Spleen (tissue), 13 donors: ENCODE results near the gene AAR2. TPM values are rescaled to one million over a fixed set of nuclear protein-coding genes. Genes with fewer than 3 reads are reported as not detected.
A peak's percentile ranks its signal among the peaks of the same experiment; 100 is the strongest.

Source experiments
- DNase-seq: peaks from one replicate; pipeline ENCODE4 v3.0.0-alpha.2; 2020
- H3K27ac ChIP-seq, 8 donors: fragments of 200-600 bp; sonication (generic) in 7 of 8; 1 replicate in 4 of 8; 2 replicates in 4 of 8; pipeline versions ENCODE4 v1.5.0 to v1.8.0; 2016 to 2021; ENCODE audit warnings: inconsistent platforms in 4 of 8, mild to moderate bottlenecking in 4 of 8, moderate library complexity in 1 of 8
- H3K27me3 ChIP-seq, 7 donors: fragments of 200-600 bp; sonication (generic) in 6 of 7; replicated peaks in 1 of 7; 1 replicate in 4 of 7; 2 replicates in 3 of 7; pipeline versions ENCODE4 v1.5.0 to v1.8.0; 2016 to 2021; ENCODE audit warnings: inconsistent platforms in 3 of 7, mild to moderate bottlenecking in 1 of 7
- H3K36me3 ChIP-seq, 6 donors: fragments of 200-600 bp; sonication (generic) in 5 of 6; 1 replicate in 4 of 6; 2 replicates in 2 of 6; pipeline versions ENCODE4 v1.5.0 to v1.8.0; 2016 to 2021; ENCODE audit warnings: inconsistent platforms in 2 of 6
- H3K4me1 ChIP-seq, 6 donors: fragments of 200-600 bp; sonication (generic) in 5 of 6; 1 replicate in 3 of 6; 2 replicates in 3 of 6; pipeline versions ENCODE4 v1.5.0 to v1.8.0; 2016 to 2021; ENCODE audit warnings: inconsistent platforms in 3 of 6
- H3K4me3 ChIP-seq, 8 donors: fragments of 200-600 bp; sonication (generic) in 7 of 8; 1 replicate in 4 of 8; 2 replicates in 4 of 8; pipeline versions ENCODE4 v1.5.0 to v1.8.0; 2016 to 2021; ENCODE audit warnings: inconsistent platforms in 4 of 8, mild to moderate bottlenecking in 4 of 8, moderate library complexity in 2 of 8
- H3K9me3 ChIP-seq, 8 donors: fragments of 200-600 bp; sonication (generic) in 7 of 8; 1 replicate in 4 of 8; 2 replicates in 4 of 8; pipeline versions ENCODE4 v1.5.0 to v1.8.0; 2016 to 2021; ENCODE audit warnings: inconsistent platforms in 4 of 8
- CTCF ChIP-seq, 11 experiments: fragments of 200-600 bp in 7 of 11; fragments of 450-650 bp in 4 of 11; sonication (generic) in 4 of 11; IDR thresholded peaks in 8 of 11; conservative IDR thresholded peaks in 3 of 11; 1 replicate in 7 of 11; 2 replicates in 4 of 11; pipeline versions ENCODE4 v1.4.0 to v1.8.0; 2016 to 2021; ENCODE audit warnings: antibody characterized with exemption in 11 of 11, inconsistent platforms in 4 of 11, mild to moderate bottlenecking in 1 of 11
- POLR2A ChIP-seq, 3 donors: fragments of 450-650 bp; IDR thresholded peaks; one replicate each; pipeline ENCODE4 v1.5.1; 2017; ENCODE audit warnings: antibody characterized with exemption in 3 of 3, mild to moderate bottlenecking in 1 of 3
- POLR2AphosphoS5 ChIP-seq, 3 donors: sonication (generic); formaldehyde crosslinking; IDR thresholded peaks; one replicate each; pipeline ENCODE4 v1.5.1; 2017; ENCODE audit warnings: antibody characterized with exemption in 3 of 3
- WGBS, 5 donors: extraction: QIAGEN DNeasy Blood & Tissue Kit in 3 of 5; methylation state at CpG; one replicate each; pipeline versions ENCODE4 v1.1.5 to v1.1.7; 2013 to 2018; 5-methylcytosine and 5-hydroxymethylcytosine counted together
- intact Hi-C: fragments of 100-400 bp; cut with DNase I; formaldehyde crosslinking; loops from one replicate; pipeline ENCODE4 v1.15.0; 2023; ENCODE audit warnings: low total_unique reads
- long read RNA-seq, 2 donors: transcript quantifications; one replicate each; lab custom pipeline, GENCODE V29; 2026
- polyA plus RNA-seq, 3 donors: library from polyadenylated mRNA; stranded (reverse); fragments of 200-250 nt; gene quantifications; one replicate each; pipeline ENCODE4 v1.2.1, GENCODE V29; 2013
- total RNA-seq, 7 donors: library from RNA; depleted of rRNA in 3 of 7; stranded (reverse); fragments of >200 nt in 3 of 7; fragmentation: NEBNext Ultra II Directional in 4 of 7; extraction: Animal tissue kit (Norgen Biotek cat#: 25700) in 4 of 7; gene quantifications; one replicate each; pipeline versions ENCODE4 v1.1.0 to v1.2.1, GENCODE V29; 2016 to 2021
- donor health status: healthy with polysubstance abuse.
- donor health status: DM: no; HTN: no; CAD: no; lungs with moderate emphysema.
- donor health status: DM: no; HTN: no; CAD: no.
- donor health status: Bipolar disorder and iron deficiency.
- donor health status: healthy.
- donor health status: DM: no; HTN: no; CAD: no.
- donor health status: DM: yes; HTN: yes; CAD: no.

The AAR2 gene
- total RNA-seq = 10 to 100 TPM; 18.2 to 30.0 (median 21.9) TPM
- polyA plus RNA-seq = 10 to 100 TPM; 13.3 to 19.7 (median 18.2) TPM
- long read RNA-seq, donor 1, transcript AAR2-201 (4 exons, 2,430 nt) = major isoform, 7 of 12 reads
- long read RNA-seq, donor 1, partial matches to known transcripts = 5 of 12 reads
- long read RNA-seq, donor 1, other reads (novel, unspliced or antisense) = 0 of 12 reads
- long read RNA-seq, donor 2, transcript AAR2-201 (4 exons, 2,430 nt) = major isoform, 7 of 9 reads
- long read RNA-seq, donor 2, partial matches to known transcripts = 0 of 9 reads
- long read RNA-seq, donor 2, other reads (novel, unspliced or antisense) = 0 of 9 reads

GRCh38 chr20:36235892-36236785 is at the start of gene AAR2:
Gene AAR2 (plus strand): TSS chr20:36236478. CDS start chr20:36239869, 3,391 bp downstream.
- Histone ChIP-seq H3K27ac (peak within 1 kb of the TSS; percentile 43 to 87 (median 76)), H3K9me3 (no peaks in the 10 kb centered on the region), H3K36me3 (peaks cover 0 to 23% (median 16%) of the 10 kb centered on the region in 6 donors), H3K4me1 (peaks cover 14 to 54% (median 30%) of the 10 kb centered on the region in 6 donors), H3K27me3 (peaks cover 0 to 4% (median 0%) of the 10 kb centered on the region in 7 donors), H3K4me3 (peak within 1 kb of the TSS; percentile 51 to 91 (median 74))
- peak; percentile 93 for DNase-seq
- TF ChIP-seq POLR2A (IDR thresholded peaks at IDR 0.05) (no peak), CTCF (IDR thresholded peaks at IDR 0.05 in 8 of 11, conservative IDR thresholded peaks at IDR 0.05 in 3 of 11) (no peak), POLR2AphosphoS5 (IDR thresholded peaks at IDR 0.05) (peak; percentile 90 to 92 (median 90))
- intact Hi-C loops = no loop called here
- 13 to 18% (median 17%) methylated on average over 41 to 44 of the region's 44 CpGs for WGBS, 5 donors

GRCh38 chr20:36193977-36194712 is 42.1 kb upstream of the AAR2 start:
- no peak for TF ChIP-seq CTCF (IDR thresholded peaks at IDR 0.05 in 8 of 11, conservative IDR thresholded peaks at IDR 0.05 in 3 of 11)
- no peak for TF ChIP-seq POLR2A (IDR thresholded peaks at IDR 0.05)
- no peak for TF ChIP-seq POLR2AphosphoS5 (IDR thresholded peaks at IDR 0.05)
- H3K4me1 ChIP-seq = no peaks in the 10 kb centered on the region
- no peaks in the 10 kb centered on the region for H3K9me3 ChIP-seq
- intact Hi-C loops = loop anchor here (10.0 kb wide), 1 partner anchor 199 kb away; no protein-coding TSS in a partner anchor
- no peak overlapping the region for H3K4me3 ChIP-seq
- no peak for DNase-seq
- 89 to 95% (median 92%) methylated on average over 10 of the region's 10 CpGs for WGBS, 5 donors
- peaks cover 0 to 20% (median 0%) of the 10 kb centered on the region in 6 donors for H3K36me3 ChIP-seq
- no peaks in the 10 kb centered on the region for H3K27me3 ChIP-seq
- no peak overlapping the region for H3K27ac ChIP-seq

GRCh38 chr20:36196676-36197075 is 39.6 kb upstream of the AAR2 start:
- Histone ChIP-seq H3K4me3 (no peak overlapping the region), H3K9me3 (no peaks in the 10 kb centered on the region), H3K27ac (no peak overlapping the region), H3K4me1 (peaks cover 0 to 7% (median 3%) of the 10 kb centered on the region in 6 donors), H3K27me3 (no peaks in the 10 kb centered on the region), H3K36me3 (peaks cover 0 to 13% (median 0%) of the 10 kb centered on the region in 6 donors)
- intact Hi-C loops = loop anchor here (5.0 to 10.0 kb wide), 2 partner anchors 39 to 202 kb away; no protein-coding TSS in a partner anchor
- TF ChIP-seq POLR2AphosphoS5 (IDR thresholded peaks at IDR 0.05) = no peak
- no peak for DNase-seq
- WGBS, 5 donors = 54 to 77% (median 66%) methylated on average over 2 of the region's 2 CpGs

- peaks cover 0 to 13% (median 0%) of the 10 kb centered on the region in 6 donors for H3K36me3 ChIP-seq
- DNase-seq = no peak
- 81 to 95% (median 89%) methylated on average over 2 of the region's 2 CpGs for WGBS, 5 donors
Measured at GRCh38 chr20:36197271-36197670, 39.0 kb upstream of the AAR2 start.

More at GRCh38 chr20:36197271-36197670, 39.0 kb upstream of the AAR2 start:
- intact Hi-C loops = loop anchor here (5.0 to 10.0 kb wide), 2 partner anchors 40 to 202 kb away; no protein-coding TSS in a partner anchor
- no peaks in the 10 kb centered on the region for H3K27me3 ChIP-seq
- no peaks in the 10 kb centered on the region for H3K9me3 ChIP-seq
- H3K4me3 ChIP-seq = no peak overlapping the region
- TF ChIP-seq POLR2AphosphoS5 (IDR thresholded peaks at IDR 0.05) (no peak), POLR2A (IDR thresholded peaks at IDR 0.05) (no peak), CTCF (IDR thresholded peaks at IDR 0.05 in 8 of 11, conservative IDR thresholded peaks at IDR 0.05 in 3 of 11) (no peak)
- no peak overlapping the region for H3K27ac ChIP-seq
- peaks cover 0 to 7% (median 3%) of the 10 kb centered on the region in 6 donors for H3K4me1 ChIP-seq
